Mucosa of stomach (tissue), 1 donor: ENCODE results near the gene C1GALT1.

Experiments used
- H3K27me3 ChIP-seq: one replicate; pipeline ENCODE4 v1.7.0; 2013; ENCODE audit warnings: mild to moderate bottlenecking, low read length; ENCODE audit not compliant: control insufficient read depth, insufficient read depth
- H3K36me3 ChIP-seq: one replicate; pipeline ENCODE4 v1.7.0; 2013; ENCODE audit warnings: low read length; ENCODE audit not compliant: control insufficient read depth, insufficient read depth
- H3K4me1 ChIP-seq: one replicate; pipeline ENCODE4 v1.7.0; 2013; ENCODE audit warnings: mild to moderate bottlenecking, low read length; ENCODE audit not compliant: control insufficient read depth, insufficient read depth
- H3K4me3 ChIP-seq: one replicate; pipeline ENCODE4 v1.7.0; 2013; ENCODE audit warnings: low read length
- H3K9ac ChIP-seq: one replicate; pipeline ENCODE4 v1.7.0; 2013; ENCODE audit warnings: mild to moderate bottlenecking, low read length, moderate library complexity
- H3K9me3 ChIP-seq: one replicate; pipeline ENCODE4 v1.7.0; 2013; ENCODE audit warnings: mild to moderate bottlenecking, low read length, moderate library complexity; ENCODE audit not compliant: control insufficient read depth
- donor health status: Pancreatic carcinoma.

The C1GALT1 gene

GRCh38 chr7:7209412-7210050 lies 27.2 kb downstream of the C1GALT1 start:
- H3K27me3 ChIP-seq = no peaks in the 10 kb centered on the region
- no peaks in the 10 kb centered on the region for H3K4me1 ChIP-seq
- H3K4me3 ChIP-seq = no peak overlapping the region
- no peak overlapping the region for H3K9ac ChIP-seq
- no peaks in the 10 kb centered on the region for H3K9me3 ChIP-seq
- no peaks in the 10 kb centered on the region for H3K36me3 ChIP-seq

GRCh38 chr7:7210475-7211237 lies 28.3 kb downstream of the C1GALT1 start:
- Histone ChIP-seq H3K9me3 (no peaks in the 10 kb centered on the region), H3K27me3 (no peaks in the 10 kb centered on the region), H3K9ac (no peak overlapping the region), H3K4me1 (no peaks in the 10 kb centered on the region), H3K4me3 (no peak overlapping the region), H3K36me3 (no peaks in the 10 kb centered on the region)

DNA sequence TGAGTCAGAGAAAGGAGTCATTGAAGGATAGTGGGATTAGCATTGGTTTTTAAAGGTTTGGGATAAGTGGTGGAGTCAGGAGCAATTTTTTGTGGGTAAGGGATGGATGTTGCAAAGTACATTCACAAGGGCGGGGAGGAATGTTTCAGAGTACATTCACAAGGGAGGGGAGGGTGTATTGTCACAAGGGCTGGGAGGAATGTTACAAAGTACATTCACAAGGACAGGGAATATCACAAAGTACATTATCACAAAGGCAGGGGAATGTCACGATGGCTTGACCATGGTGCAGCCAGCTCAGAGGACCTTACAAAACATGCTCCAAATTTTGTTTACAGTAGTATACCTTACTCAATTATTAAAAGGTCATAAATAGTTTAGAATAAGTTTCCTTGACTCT lies 30.3 kb downstream of the C1GALT1 start:
- no peaks in the 10 kb centered on the region for H3K9me3 ChIP-seq
- no peak overlapping the region for H3K4me3 ChIP-seq
- no peak overlapping the region for H3K9ac ChIP-seq
- no peaks in the 10 kb centered on the region for H3K36me3 ChIP-seq
- H3K4me1 ChIP-seq = no peaks in the 10 kb centered on the region
- no peaks in the 10 kb centered on the region for H3K27me3 ChIP-seq

GRCh38 chr7:7214398-7215347 lies 32.3 kb downstream of the C1GALT1 start:
- Histone ChIP-seq H3K4me3 (no peak overlapping the region), H3K4me1 (no peaks in the 10 kb centered on the region), H3K36me3 (no peaks in the 10 kb centered on the region), H3K27me3 (no peaks in the 10 kb centered on the region), H3K9ac (no peak overlapping the region), H3K9me3 (no peaks in the 10 kb centered on the region)

DNA sequence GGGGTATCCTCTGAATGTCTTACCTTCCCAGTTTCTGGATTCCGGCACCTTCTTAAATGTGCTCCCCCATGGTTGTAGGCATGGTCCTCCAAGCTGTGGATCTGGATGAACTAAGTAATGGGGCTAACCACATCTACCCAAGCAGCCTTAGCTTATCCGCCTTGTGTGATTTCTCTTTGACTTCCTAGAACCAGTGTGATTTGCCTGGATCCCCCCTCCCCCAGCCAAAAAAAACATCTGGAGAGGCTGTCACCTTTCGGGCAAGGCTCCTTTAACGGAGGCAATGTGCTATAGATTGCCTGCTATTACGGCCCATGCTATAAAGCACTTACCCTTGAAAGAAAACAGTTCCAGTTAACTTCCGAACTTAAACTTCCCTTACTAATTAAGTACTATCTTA lies 33.9 kb downstream of the C1GALT1 start:
- Histone ChIP-seq H3K27me3 (no peaks in the 10 kb centered on the region), H3K9me3 (no peaks in the 10 kb centered on the region), H3K36me3 (no peaks in the 10 kb centered on the region), H3K9ac (no peak overlapping the region), H3K4me3 (no peak overlapping the region), H3K4me1 (no peaks in the 10 kb centered on the region)

- Histone ChIP-seq H3K4me3 (no peak overlapping the region), H3K36me3 (no peaks in the 10 kb centered on the region), H3K27me3 (no peaks in the 10 kb centered on the region), H3K9ac (no peak overlapping the region), H3K4me1 (peaks cover 5% of the 10 kb centered on the region), H3K9me3 (no peaks in the 10 kb centered on the region)
Measured at GRCh38 chr7:7219216-7219615, 36.9 kb downstream of the C1GALT1 start.

DNA sequence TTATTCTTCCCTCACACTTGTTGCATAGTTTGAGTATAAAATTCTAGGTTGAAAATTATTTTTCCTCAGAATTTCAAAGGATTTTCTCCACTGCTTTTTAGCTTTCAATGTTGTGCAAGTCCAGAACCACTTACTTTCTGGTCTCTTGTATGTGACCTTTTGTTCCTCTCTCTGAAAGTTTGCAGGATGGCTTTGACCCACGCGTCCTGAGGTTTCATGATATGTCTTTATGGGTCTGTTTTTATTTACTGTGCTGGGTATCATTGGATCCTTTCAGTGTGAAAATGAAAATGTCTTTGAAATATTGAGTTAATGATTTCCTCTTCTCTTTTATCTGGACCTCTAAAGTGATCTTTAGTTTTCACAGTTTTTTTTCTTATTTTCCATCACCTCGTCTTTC lies 38.5 kb downstream of the C1GALT1 start:
- Histone ChIP-seq H3K9ac (no peak overlapping the region), H3K4me1 (peaks cover 5% of the 10 kb centered on the region), H3K9me3 (no peaks in the 10 kb centered on the region), H3K36me3 (no peaks in the 10 kb centered on the region), H3K4me3 (no peak overlapping the region), H3K27me3 (no peaks in the 10 kb centered on the region)

- Histone ChIP-seq H3K9me3 (no peaks in the 10 kb centered on the region), H3K4me3 (no peak overlapping the region), H3K9ac (no peak overlapping the region), H3K4me1 (peaks cover 5% of the 10 kb centered on the region), H3K36me3 (no peaks in the 10 kb centered on the region), H3K27me3 (no peaks in the 10 kb centered on the region)
Measured at GRCh38 chr7:7221599-7222038, 39.3 kb downstream of the C1GALT1 start.

DNA sequence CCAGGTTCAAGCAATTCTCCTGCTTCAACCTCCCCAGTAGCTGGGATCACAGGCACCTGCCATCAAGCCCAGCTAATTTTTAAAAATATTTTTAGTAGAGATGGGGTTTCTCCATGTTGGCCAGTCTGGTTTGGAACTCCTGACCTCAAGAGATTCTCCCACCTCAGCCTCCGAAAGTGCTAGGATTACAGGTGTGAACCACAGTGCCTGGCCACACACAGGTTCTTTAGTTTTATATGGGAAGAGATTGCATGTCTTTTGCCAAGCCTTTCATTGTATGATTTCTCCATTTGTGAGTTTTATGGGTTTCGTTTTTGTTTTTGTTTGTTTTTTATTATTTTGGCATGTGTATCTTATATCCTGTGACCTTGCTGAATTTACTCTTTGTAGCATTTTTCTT lies 40.9 kb downstream of the C1GALT1 start:
- Histone ChIP-seq H3K4me1 (peaks cover 5% of the 10 kb centered on the region), H3K4me3 (no peak overlapping the region), H3K9me3 (no peaks in the 10 kb centered on the region), H3K27me3 (no peaks in the 10 kb centered on the region), H3K9ac (no peak overlapping the region), H3K36me3 (no peaks in the 10 kb centered on the region)

- H3K27me3 ChIP-seq = no peaks in the 10 kb centered on the region
- no peak overlapping the region for H3K9ac ChIP-seq
- no peaks in the 10 kb centered on the region for H3K9me3 ChIP-seq
- no peaks in the 10 kb centered on the region for H3K36me3 ChIP-seq
- no peak overlapping the region for H3K4me3 ChIP-seq
- H3K4me1 ChIP-seq = peaks cover 5% of the 10 kb centered on the region
Measured at GRCh38 chr7:7226407-7226806, 44.1 kb downstream of the C1GALT1 start.

- no peaks in the 10 kb centered on the region for H3K4me1 ChIP-seq
- no peak overlapping the region for H3K9ac ChIP-seq
- H3K9me3 ChIP-seq = no peaks in the 10 kb centered on the region
- no peaks in the 10 kb centered on the region for H3K36me3 ChIP-seq
- no peaks in the 10 kb centered on the region for H3K27me3 ChIP-seq
- no peak overlapping the region for H3K4me3 ChIP-seq
Measured at GRCh38 chr7:7228472-7228871, 46.1 kb downstream of the C1GALT1 start.

- H3K9me3 ChIP-seq = no peaks in the 10 kb centered on the region
- H3K9ac ChIP-seq = no peak overlapping the region
Measured at GRCh38 chr7:7228967-7229366, 46.6 kb downstream of the C1GALT1 start.

More at GRCh38 chr7:7228967-7229366, 46.6 kb downstream of the C1GALT1 start:
- no peaks in the 10 kb centered on the region for H3K4me1 ChIP-seq
- H3K36me3 ChIP-seq = no peaks in the 10 kb centered on the region
- no peak overlapping the region for H3K4me3 ChIP-seq
- H3K27me3 ChIP-seq = no peaks in the 10 kb centered on the region
